ENCODE measurements around the gene SIRT5. TPM values are rescaled to one million over a fixed set of nuclear protein-coding genes. Genes with fewer than 3 reads are reported as not detected.

SIRT5 gene
- total RNA-seq, 1 donor from 2014 or later, result 20.4 TPM

DNA sequence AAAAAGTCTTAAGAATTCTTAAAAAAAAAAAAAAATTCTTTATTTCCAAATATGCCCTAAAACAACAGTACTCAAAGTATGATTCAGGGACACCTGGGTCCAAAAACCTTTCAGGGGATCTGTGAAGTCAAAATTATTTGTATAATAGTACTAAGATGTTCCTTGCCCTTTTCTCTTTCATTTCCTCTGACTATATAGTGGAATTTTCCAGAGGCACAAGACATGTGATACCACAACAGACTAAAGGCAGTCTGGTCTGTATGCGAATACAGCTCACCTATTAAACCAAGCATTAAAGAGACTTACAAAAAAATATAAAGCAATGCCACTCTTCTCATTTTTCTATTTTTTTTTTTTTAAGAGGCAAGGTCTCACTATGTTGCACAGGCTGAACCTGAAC, 56.1 kb downstream of the SIRT5 start:
- DNase-seq (ENCODE audit: low spot score), result no peak

- no peak for DNase-seq (ENCODE audit: low spot score)
Observed at GRCh38 chr6:13633343-13633742, 58.9 kb downstream of the SIRT5 start.

DNA sequence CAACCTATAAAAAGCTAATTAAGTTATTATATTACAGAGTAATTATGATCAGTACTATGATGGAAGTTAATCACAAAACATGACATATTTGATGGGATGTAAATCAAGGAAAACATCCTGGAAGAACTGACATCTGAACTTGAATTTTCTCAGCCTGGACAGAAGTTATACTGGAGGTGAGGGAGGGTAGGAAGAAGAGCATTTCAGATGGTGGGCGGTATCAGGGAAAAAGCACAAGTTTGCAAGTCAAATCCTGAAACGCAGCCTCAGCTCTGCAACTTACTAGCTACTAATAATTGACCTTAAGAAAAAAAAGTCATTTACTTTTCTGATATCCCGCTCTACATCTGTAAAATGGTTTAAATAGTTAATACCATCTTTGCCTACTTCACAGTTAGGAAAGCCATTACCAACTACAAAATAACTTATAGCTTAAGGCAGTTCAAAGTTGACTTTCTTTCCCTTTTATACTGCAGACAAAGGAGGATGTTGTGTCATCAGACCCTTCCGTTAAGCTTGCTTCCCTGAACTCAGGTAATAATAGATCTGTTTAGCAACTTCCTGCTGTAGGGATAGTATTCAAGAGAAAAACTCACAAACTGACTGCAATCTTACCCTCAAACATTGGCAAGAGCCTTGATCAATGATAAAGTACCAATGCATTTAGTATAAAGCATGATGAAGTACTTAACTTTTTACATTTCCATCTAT, 61.7 kb downstream of the SIRT5 start:
- no peak for DNase-seq (ENCODE audit: low spot score)

DNA sequence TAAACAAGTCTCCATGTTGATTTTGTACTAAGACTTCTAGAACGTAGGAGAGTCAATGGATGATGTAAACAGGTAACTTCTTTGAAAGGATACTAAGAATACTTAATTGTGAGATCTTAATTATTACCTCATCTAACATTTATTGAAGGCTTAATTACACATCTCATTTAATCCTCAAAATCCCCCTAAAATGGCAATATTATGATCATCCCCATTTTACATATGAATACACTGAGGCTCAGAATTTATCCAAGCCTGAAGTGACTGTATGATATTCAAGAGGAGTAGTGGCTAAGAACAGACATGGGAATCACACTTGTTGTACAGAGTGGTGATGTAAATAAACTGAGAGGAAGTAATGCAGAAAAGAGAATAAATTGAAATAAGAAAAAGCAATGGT, 63.6 kb downstream of the SIRT5 start:
- no peak for DNase-seq (ENCODE audit: low spot score)

DNA sequence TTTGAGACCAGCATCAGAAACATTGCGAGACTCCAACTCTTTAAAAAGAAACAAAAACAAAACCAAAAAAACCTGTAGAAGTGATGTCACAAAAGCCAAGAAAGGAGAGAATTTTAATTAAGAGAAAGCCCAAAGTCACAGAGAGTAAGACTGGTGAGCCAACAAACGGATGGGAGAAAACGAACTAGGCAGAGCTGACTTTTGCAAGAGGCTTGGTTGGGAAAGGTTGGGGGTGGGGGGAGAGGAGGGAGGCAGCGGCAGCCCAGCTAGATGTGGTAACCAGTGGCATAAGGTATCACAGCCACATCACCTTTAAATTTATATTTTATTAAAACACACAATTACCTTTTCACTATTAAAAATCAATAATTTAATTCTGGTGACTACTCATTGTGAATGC, 64.2 kb downstream of the SIRT5 start:
- DNase-seq (ENCODE audit: low spot score), result no peak

GRCh38 chr6:13641315-13641714, 66.9 kb downstream of the SIRT5 start:
- DNase-seq (ENCODE audit: low spot score), result no peak

DNA sequence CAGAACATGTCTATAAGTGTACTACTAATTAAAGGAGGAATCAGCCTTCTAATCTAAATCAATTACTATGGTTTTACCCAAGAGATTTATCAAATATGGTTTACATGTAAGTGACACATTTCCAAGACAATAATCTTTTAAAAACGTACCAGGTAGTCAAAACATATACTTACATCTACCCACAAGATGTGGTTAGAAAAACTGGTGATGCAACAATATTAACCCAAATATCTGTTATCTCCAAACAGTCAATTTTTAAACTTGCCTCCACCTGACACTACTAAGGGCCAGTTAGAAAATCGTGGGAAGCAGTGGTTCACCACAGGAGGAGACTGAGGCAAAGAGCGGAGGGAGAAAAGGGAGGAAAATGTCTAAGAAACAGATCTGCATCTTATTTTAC, 68.7 kb downstream of the SIRT5 start:
- DNase-seq (ENCODE audit: low spot score), result no peak

DNA sequence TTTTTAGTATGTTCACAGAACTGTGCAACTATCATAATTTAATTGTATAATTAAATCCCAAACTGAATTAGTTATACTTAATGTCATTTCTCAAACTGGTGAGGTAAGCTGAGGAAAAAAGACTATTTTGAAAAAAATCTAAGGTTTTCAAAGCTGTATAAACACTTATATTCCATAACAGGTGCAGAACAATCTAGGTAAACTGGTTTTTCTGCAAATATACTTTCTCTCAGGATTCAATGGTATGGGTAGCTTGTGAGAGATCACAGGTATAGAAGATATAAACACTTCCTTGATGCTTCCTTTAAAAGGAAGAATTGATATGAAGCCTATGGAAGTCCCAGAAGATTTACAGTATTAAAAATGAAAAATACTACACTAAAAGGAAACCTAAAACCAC, 74.4 kb downstream of the SIRT5 start:
- DNase-seq (ENCODE audit: low spot score), result no peak

- DNase-seq (ENCODE audit: low spot score), result no peak
Observed at GRCh38 chr6:13649393-13649792, 75.0 kb downstream of the SIRT5 start.

DNA sequence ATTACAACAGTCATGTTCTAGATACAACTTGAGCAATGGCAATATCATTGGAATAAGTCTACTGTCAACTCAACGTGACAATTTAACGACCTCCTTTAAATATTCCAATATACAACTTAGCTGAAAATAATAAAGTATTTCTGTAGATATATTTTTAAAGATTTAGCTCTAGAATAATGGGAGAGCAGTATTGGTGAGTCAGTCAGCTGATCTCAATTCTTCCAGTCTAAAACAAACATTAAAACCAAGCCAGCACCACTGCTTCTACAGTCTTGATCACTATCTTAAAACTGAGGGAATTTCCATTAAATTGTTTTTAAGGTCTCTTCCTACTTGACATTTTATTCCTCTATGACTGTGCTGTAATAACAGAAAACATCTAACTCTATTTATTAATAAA, 78.9 kb downstream of the SIRT5 start:
- no peak for DNase-seq (ENCODE audit: low spot score)

- DNase-seq (ENCODE audit: low spot score), result no peak
Observed at GRCh38 chr6:13654496-13654895, 80.1 kb downstream of the SIRT5 start.

- DNase-seq (ENCODE audit: low spot score), result no peak
Observed at GRCh38 chr6:13655700-13656099, 81.3 kb downstream of the SIRT5 start.

DNA sequence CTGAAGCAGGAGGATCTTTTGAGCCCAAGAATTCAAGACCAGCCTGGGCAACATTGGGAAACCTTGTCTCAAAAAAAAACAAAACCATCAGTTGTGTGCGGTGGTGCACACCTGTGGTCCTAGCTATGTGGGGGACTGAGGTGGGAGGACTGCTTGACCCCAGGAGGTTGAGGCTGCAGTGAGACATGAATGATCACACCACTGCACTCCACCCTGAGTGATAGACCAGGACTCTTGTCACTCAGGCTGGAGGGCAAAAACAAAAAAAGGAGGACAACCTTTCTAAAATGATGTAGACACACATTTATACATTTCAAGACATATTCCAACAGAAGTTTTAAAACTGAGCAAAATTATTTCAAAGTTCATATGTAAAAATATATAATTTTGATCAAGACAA, 85.9 kb downstream of the SIRT5 start:
- no peak for DNase-seq (ENCODE audit: low spot score)

GRCh38 chr6:13660893-13661292, 86.5 kb downstream of the SIRT5 start:
- no peak for DNase-seq (ENCODE audit: low spot score)

DNA sequence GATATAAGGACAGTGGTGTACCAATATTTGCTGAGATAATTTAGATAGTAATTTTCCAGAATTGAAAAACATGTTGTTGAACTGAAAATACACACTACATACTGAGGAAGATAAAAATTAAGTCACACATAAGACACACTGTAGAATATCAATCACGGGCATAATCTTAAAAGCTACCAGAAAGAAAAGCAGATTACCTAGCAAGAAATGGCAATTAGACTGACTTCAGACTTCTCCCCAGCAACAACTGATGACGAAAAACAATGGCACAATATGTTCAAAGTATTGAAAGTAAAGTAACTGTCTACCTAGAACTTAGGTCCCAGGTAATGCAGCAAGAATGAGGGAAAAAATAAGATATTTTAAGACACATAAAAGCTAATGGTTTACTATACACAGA, 87.2 kb downstream of the SIRT5 start:
- DNase-seq (ENCODE audit: low spot score), result no peak

DNA sequence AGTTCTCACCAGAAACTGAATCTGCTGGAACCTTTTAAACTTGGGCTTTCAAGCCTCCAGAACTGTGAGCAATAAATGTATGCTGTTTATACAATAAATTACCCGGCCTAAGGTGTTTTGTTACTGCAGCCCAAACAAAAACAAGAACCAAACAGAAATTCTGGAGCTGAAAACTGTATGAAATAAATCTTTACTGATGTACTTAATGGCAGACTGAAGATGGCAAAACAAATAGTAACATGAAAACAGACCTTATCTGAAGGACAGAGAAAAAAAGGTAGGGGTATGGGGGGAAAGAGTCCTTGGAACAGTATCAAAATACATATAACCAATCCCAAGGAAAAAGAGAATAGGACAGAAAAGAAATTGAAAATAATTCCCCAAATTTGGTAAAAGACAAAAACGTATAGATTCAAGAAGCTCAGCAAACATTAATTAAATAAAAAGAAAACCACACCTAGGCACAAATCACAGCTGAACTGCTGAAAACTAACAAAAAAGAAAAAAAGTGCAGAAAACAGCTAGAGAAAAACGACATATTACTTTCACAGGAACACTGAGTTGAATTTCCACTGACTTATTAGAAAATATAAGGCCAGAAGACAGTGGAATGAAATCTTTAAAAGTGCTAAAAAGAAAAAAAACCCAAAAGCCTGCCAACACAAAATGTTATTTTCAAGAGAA, 88.4 kb downstream of the SIRT5 start:
- no peak for DNase-seq (ENCODE audit: low spot score)

DNA sequence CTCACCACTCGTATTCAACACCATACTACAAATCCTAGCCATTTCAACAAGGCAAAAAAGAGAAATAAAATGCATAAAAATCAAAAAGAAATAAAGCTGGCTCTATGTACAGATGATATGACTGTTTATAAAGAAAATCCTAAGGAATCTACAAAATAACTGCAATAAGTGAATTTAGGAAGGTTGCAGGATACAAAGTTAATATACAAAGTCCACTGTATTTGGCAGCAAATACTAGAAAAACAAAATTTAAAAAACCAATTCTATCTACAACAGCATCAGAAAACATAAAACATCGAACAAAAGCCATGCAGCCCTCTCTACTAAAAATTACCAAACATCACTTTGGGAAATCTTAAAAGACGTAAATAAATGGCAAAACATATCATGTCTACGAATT, 89.6 kb downstream of the SIRT5 start:
- no peak for DNase-seq (ENCODE audit: low spot score)

Other genes with a start within 250 kb of the SIRT5 start
- gene TBC1D7, start 246.1 kb upstream of the SIRT5 start, total RNA-seq, result 15.6 TPM
- 19.3 TPM for gene GFOD1, start 87.0 kb upstream of the SIRT5 start, total RNA-seq
- 56.9 TPM for gene NOL7, start 40.7 kb downstream of the SIRT5 start, total RNA-seq
- 41.7 TPM for gene RANBP9, start 137.2 kb downstream of the SIRT5 start, total RNA-seq
- gene MCUR1, start 240.0 kb downstream of the SIRT5 start, total RNA-seq, result 19.3 TPM

Data from ureter (tissue), 1 donor.